K562 (cell line): ENCODE measurements around the gene UBA7. TPM values are rescaled to one million over a fixed set of nuclear protein-coding genes. Genes with fewer than 3 reads are reported as not detected.
A peak's percentile ranks its signal among the peaks of the same experiment; 100 is the strongest.

Source experiments
- DACH1 ChIP-seq: fragments of 450-650 bp; IDR thresholded peaks from 2 replicates; pipeline ENCODE4 v1.6.1; 2018; ENCODE audit not compliant: partially characterized antibody
- DPF2 ChIP-seq: fragments of 450-650 bp; IDR thresholded peaks from 2 replicates; pipeline ENCODE4 v1.6.1; 2016
- EGR1 ChIP-seq: fragments of 450-650 bp; conservative IDR thresholded peaks from 2 replicates; pipeline ENCODE4 v1.6.1; 2017; ENCODE audit warnings: mild to moderate bottlenecking
- HMGN3 ChIP-seq: IDR thresholded peaks from 2 replicates; pipeline ENCODE4 v1.6.1; 2011; ENCODE audit warnings: borderline replicate concordance, low read depth, mild to moderate bottlenecking, mixed read lengths, low read length; ENCODE audit not compliant: insufficient read length; ENCODE audit errors: extremely low read depth
- JUNB ChIP-seq: fragments of 450-650 bp; formaldehyde crosslinking; conservative IDR thresholded peaks from 2 replicates; pipeline ENCODE4 v1.4.0; 2020; ENCODE audit warnings: mild to moderate bottlenecking
- MEIS2 ChIP-seq: fragments of 450-650 bp; IDR thresholded peaks from 2 replicates; pipeline ENCODE4 v1.6.1; 2014; ENCODE audit warnings: mild to moderate bottlenecking; ENCODE audit not compliant: partially characterized antibody
- NFE2L1 ChIP-seq: fragments of 450-650 bp; IDR thresholded peaks from 2 replicates; pipeline ENCODE4 v1.6.1; 2016; ENCODE audit warnings: missing genetic modification characterization, low read depth, mild to moderate bottlenecking, missing compliant biosample characterization, moderate library complexity, borderline replicate concordance
- POLR2G ChIP-seq: fragments of 200-400 bp; formaldehyde crosslinking; IDR thresholded peaks from 2 replicates; pipeline ENCODE4 v1.6.1; 2017; ENCODE audit warnings: low read depth, mild to moderate bottlenecking, antibody characterized with exemption, low read length, moderate library complexity
- RBM14 ChIP-seq: fragments of 200-400 bp; formaldehyde crosslinking; IDR thresholded peaks from 2 replicates; pipeline ENCODE4 v1.6.1; 2018; ENCODE audit warnings: low read depth, mild to moderate bottlenecking, low read length, moderate library complexity, borderline replicate concordance; ENCODE audit not compliant: insufficient read depth
- RCOR1 ChIP-seq, 2 experiments: IDR thresholded peaks; 2 replicates each; pipeline ENCODE4 v1.6.1; 2012; ENCODE audit warnings: low read depth in 2 of 2, low read length in 2 of 2, borderline replicate concordance in 1 of 2, improper control_type of control experiment in 1 of 2
- SIN3A ChIP-seq, 2 experiments: fragments of 150-350 bp in 1 of 2; IDR thresholded peaks; 2 replicates each; pipeline ENCODE4 v1.6.1; 2011 to 2016; ENCODE audit warnings: borderline replicate concordance in 2 of 2, low read depth in 2 of 2, low read length in 2 of 2, mild to moderate bottlenecking in 2 of 2, moderate library complexity in 2 of 2; ENCODE audit not compliant: control insufficient read depth in 1 of 2
- STAT5A ChIP-seq: IDR thresholded peaks from 2 replicates; pipeline ENCODE4 v1.6.1; 2012; ENCODE audit warnings: low read length, inconsistent platforms, borderline replicate concordance
- TAF7 ChIP-seq: fragments of 450-650 bp; IDR thresholded peaks from 2 replicates; pipeline ENCODE4 v1.6.1; 2016; ENCODE audit warnings: missing genetic modification characterization, missing compliant biosample characterization
- TCF7 ChIP-seq: sonication (generic); IDR thresholded peaks from 2 replicates; pipeline ENCODE4 v1.6.1; 2016; ENCODE audit warnings: antibody characterized with exemption, borderline replicate concordance
- ZBTB1 ChIP-seq: sonication (generic); formaldehyde crosslinking; IDR thresholded peaks from 2 replicates; pipeline ENCODE4 v1.8.1; 2023; ENCODE audit warnings: missing genetic modification reagents, low read depth, mild to moderate bottlenecking, borderline replicate concordance
- ZNF217 ChIP-seq: sonication (generic); formaldehyde crosslinking; IDR thresholded peaks from 2 replicates; pipeline ENCODE4 v1.8.0; 2022; ENCODE audit warnings: mild to moderate bottlenecking, missing genetic modification reagents
- ZNF584 ChIP-seq: fragments of 200-800 bp; sonication (Bioruptor generic); IDR thresholded peaks from 2 replicates; pipeline ENCODE4 v1.6.1; 2016; ENCODE audit warnings: low read depth, mild to moderate bottlenecking, missing genetic modification characterization, missing compliant biosample characterization
- ZNF717 ChIP-seq: fragments of 250-450 bp; sonication (Bioruptor Pico); IDR thresholded peaks from 2 replicates; pipeline ENCODE4 v1.5.0; 2021
- polyA plus RNA-seq, 8 experiments: library from polyadenylated mRNA; depleted of rRNA in 4 of 8; stranded (reverse) in 5 of 8; unstranded in 3 of 8; fragments of >200 nt; fragmentation: Nextera tagmentation in 2 of 8; fragmentation: Illumina TruSeq in 1 of 8; extraction: Ambion mirVana in 2 of 8; extraction: Trizol in 1 of 8; gene quantifications; 2 replicates each; pipeline versions ENCODE4 v1.2.1 to v1.2.3, GENCODE V29; 2011 to 2014; ENCODE audit warnings: inconsistent platforms in 1 of 8, missing spikeins in 1 of 8
- total RNA-seq, 7 experiments: library from RNA; depleted of rRNA in 6 of 7; stranded (reverse); fragments of >200 nt in 6 of 7; fragmentation: Illumina TruSeq in 2 of 7; extraction: Trizol in 2 of 7; gene quantifications; 2 replicates each; pipeline versions ENCODE4 v1.2.1 to v1.2.3, GENCODE V29; 2011 to 2021; ENCODE audit warnings: low replicate concordance in 1 of 7
- TF ChIP-seq, protein P1 (sequence below): fragments of 450-650 bp; formaldehyde crosslinking; IDR thresholded peaks from 2 replicates; pipeline ENCODE4 v1.4.0; 2020; ENCODE audit warnings: mild to moderate bottlenecking, moderate library complexity
- TF ChIP-seq, protein P2 (sequence below): sonication (generic); formaldehyde crosslinking; IDR thresholded peaks from 2 replicates; pipeline ENCODE4 v1.4.0; 2020; ENCODE audit warnings: mild to moderate bottlenecking, missing genetic modification reagents
- TF ChIP-seq, protein P3 (sequence below): fragments of 150-350 bp; conservative IDR thresholded peaks from 2 replicates; pipeline ENCODE4 v1.6.1; 2014; ENCODE audit warnings: low read length

UBA7 gene
- total and polyA plus RNA-seq, 9 of the 15 experiments (the other 6 are each of a cell fraction or from before 2014, with no cell fraction given), result 0.17 to 3.3 (median 2.0) TPM

DNA sequence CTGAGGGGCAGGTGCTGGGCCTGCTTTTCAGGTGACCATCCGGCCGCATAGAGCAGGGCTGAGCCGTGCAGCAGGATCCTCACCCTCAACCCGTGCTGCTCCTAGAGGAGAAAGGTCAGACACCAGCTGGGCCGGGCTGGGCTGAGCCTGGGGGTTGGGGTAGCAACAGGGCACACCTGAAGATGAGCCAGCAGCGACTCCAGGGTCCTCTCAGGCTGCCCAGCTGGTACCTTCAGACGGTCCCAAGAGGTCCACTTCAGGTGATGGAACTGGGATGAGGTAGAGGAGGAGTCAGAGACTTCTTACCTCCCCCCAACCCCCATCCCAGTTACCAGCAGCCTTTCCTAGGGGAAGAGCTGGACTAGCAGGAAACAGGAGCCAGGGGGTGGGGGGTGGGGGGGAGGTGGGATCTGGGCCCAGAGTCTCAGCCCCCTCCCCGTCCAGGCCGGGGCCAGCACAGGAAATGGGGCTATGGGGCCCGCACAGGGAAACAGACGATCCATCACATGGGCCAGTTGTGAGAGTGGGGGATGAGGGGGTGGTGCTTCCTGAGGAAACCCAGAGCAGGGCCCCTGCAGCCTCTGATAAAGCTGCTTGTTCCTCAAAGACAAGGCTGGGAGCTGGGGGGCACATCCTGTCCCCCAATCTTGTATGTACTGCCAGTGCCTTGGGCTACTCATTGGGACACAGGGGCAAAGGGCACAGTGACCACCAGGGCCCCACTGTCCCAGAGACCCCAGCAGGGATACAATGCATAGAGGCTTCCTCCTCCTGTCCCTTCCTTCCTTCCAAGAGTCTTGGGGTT lies 7.7 kb downstream of the UBA7 start (continued):
- TF ChIP-seq, protein P1, sequence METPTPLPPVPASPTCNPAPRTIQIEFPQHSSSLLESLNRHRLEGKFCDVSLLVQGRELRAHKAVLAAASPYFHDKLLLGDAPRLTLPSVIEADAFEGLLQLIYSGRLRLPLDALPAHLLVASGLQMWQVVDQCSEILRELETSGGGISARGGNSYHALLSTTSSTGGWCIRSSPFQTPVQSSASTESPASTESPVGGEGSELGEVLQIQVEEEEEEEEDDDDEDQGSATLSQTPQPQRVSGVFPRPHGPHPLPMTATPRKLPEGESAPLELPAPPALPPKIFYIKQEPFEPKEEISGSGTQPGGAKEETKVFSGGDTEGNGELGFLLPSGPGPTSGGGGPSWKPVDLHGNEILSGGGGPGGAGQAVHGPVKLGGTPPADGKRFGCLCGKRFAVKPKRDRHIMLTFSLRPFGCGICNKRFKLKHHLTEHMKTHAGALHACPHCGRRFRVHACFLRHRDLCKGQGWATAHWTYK (CRISPR knock-in tag), result 0 out of 2 replicates have a peak, but pooled peaks have one; percentile 15
- no peak for TF ChIP-seq JUNB (CRISPR knock-in tag)
- TF ChIP-seq, protein P2, sequence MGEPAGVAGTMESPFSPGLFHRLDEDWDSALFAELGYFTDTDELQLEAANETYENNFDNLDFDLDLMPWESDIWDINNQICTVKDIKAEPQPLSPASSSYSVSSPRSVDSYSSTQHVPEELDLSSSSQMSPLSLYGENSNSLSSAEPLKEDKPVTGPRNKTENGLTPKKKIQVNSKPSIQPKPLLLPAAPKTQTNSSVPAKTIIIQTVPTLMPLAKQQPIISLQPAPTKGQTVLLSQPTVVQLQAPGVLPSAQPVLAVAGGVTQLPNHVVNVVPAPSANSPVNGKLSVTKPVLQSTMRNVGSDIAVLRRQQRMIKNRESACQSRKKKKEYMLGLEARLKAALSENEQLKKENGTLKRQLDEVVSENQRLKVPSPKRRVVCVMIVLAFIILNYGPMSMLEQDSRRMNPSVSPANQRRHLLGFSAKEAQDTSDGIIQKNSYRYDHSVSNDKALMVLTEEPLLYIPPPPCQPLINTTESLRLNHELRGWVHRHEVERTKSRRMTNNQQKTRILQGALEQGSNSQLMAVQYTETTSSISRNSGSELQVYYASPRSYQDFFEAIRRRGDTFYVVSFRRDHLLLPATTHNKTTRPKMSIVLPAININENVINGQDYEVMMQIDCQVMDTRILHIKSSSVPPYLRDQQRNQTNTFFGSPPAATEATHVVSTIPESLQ (CRISPR knock-in tag), result no peak
- TF ChIP-seq DPF2, result peak; percentile 81
- no peak for TF ChIP-seq ZNF217
- no peak for TF ChIP-seq ZNF584 (CRISPR knock-in tag)
- 0 out of 4 replicates have a peak, but pooled peaks of 1 of the 2 experiments have one; percentile 52 for TF ChIP-seq RCOR1 (IDR thresholded peaks at IDR 0.05; ENCODE audit: borderline replicate concordance in 1 of 2, low read depth in 2 of 2, low read length in 2 of 2)
- 0 out of 2 replicates have a peak, but pooled peaks have one; percentile 14 for TF ChIP-seq POLR2G
- TF ChIP-seq DACH1, result peak; percentile 13
- TF ChIP-seq STAT5A, result no peak
- TF ChIP-seq ZBTB1, result no peak
- TF ChIP-seq TCF7, result 0 out of 2 replicates have a peak, but pooled peaks have one; percentile 7
- no peak for TF ChIP-seq RBM14
- TF ChIP-seq, protein P3, sequence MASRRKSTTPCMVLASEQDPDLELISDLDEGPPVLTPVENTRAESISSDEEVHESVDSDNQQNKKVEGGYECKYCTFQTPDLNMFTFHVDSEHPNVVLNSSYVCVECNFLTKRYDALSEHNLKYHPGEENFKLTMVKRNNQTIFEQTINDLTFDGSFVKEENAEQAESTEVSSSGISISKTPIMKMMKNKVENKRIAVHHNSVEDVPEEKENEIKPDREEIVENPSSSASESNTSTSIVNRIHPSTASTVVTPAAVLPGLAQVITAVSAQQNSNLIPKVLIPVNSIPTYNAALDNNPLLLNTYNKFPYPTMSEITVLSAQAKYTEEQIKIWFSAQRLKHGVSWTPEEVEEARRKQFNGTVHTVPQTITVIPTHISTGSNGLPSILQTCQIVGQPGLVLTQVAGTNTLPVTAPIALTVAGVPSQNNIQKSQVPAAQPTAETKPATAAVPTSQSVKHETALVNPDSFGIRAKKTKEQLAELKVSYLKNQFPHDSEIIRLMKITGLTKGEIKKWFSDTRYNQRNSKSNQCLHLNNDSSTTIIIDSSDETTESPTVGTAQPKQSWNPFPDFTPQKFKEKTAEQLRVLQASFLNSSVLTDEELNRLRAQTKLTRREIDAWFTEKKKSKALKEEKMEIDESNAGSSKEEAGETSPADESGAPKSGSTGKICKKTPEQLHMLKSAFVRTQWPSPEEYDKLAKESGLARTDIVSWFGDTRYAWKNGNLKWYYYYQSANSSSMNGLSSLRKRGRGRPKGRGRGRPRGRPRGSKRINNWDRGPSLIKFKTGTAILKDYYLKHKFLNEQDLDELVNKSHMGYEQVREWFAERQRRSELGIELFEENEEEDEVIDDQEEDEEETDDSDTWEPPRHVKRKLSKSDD, result no peak
- TF ChIP-seq NFE2L1 (tag), result no peak
- no peak for TF ChIP-seq SIN3A (IDR thresholded peaks at IDR 0.05; ENCODE audit: borderline replicate concordance in 2 of 2, control insufficient read depth in 1 of 2, low read depth in 2 of 2, low read length in 2 of 2)
- no peak for TF ChIP-seq HMGN3
- TF ChIP-seq EGR1, result peak; percentile 79
- no peak for TF ChIP-seq TAF7
- no peak for TF ChIP-seq ZNF717 (CRISPR knock-in tag)
- TF ChIP-seq MEIS2, result peak; percentile 39
